GM19467 (cell line): ENCODE results near the gene OR5H14.
"Not testable (repeated sequence)": the region's sequence is repeated elsewhere in the genome, so short reads cannot be mapped to it uniquely, and the experiment has no call there.

Experiments
- ATAC-seq: cut with Tn5 transposase; IDR thresholded peaks from one replicate; pipeline ENCODE4 v1.9.1; 2021; ENCODE audit warnings: mild to moderate bottlenecking, moderate library complexity; ENCODE audit not compliant: unreplicated experiment

Gene OR5H14

DNA sequence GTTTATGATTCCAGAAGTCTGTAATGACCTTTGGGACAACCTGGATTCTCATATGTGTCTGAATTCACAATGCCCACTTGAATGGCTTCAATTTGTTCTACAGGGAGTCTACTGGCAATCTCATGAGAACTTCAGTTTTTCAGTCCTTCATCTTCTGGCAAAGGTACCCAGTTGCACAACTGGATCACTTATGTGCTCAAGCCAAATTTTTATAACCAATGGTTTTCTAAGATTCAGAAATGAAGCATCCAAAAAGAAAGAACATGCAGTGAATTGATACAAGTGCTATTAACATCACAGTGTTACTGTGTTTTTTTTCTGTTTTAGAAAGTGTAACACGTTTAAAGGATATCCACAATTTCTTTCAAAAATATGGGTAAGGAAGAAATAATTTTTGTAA, at the start of gene OR5H14:
Gene OR5H14, plus strand, starts transcription at position 301 of the 400 bp plus-strand sequence. CDS start 1,907 bp downstream, outside the sequence.
- no peak for ATAC-seq

GRCh38 chr3:98099848-98100247, 47.4 kb upstream of the OR5H14 start:
- ATAC-seq = no peak

DNA sequence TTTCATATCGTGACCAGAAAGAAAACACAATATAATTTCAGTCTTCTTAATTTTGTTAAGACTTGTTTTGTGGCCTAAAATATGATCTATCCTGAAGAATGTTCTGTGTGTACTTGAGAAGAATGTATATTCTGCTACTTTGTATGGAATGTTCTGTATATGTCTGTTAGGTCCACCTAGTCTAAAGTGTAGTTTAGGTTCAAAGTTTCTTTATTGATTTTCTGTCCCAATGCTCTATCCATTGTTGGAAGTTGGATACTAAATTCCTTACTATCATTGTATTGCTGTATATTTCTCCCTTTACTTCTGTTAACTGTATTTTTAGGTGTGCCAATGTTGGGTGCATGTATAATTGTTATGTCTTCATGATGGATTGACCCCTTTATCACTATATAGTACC, 39.1 kb upstream of the OR5H14 start:
- ATAC-seq = no peak

- ATAC-seq = no peak
These were observed 37.3 kb upstream of the OR5H14 start for GRCh38 chr3:98109807-98110549.

GRCh38 chr3:98110550-98110908, 36.8 kb upstream of the OR5H14 start:
- no peak for ATAC-seq

DNA sequence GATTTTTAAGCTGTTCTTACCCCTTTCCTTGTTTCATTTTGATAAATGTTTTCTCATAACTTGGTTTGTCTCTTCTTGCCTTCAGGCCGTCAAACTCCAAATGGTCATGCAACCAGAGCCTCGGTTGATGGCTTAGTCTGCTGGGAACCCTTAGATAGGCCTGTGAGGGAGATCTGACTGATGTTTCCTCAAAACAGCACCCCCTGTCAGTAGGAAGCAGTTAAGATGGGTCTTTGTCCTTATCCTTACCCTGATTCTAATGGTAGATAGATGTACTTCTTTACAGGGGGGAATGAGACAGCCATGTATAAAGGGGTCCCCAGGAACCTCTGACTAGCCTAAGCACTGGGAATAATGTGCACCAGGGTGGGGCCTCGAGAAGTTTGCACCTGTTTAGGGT, 33.0 kb upstream of the OR5H14 start:
- ATAC-seq = no peak

- no peak for ATAC-seq
These were observed 31.6 kb upstream of the OR5H14 start for GRCh38 chr3:98115717-98116116.

DNA sequence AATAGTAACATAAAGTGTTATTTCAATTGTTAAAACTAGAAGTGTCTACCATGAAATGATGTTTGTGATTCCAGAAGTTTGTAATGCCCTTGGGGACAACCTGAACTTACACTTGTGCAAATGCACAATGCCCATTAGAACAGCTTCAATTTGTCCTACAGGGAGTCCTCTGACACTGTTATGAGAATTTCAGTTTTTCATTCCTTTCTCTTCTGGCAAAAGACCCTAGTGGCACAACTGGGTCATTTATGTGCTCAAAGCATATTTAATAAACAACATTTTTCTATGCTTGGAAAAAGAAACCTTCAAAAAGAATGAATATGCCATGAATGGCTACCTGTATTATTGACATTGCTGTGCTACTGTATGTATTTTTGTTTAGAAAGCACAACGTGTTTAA, 16.9 kb upstream of the OR5H14 start, which contains the start of gene OR5H1:
Gene OR5H1, plus strand, starts transcription at position 301 of the 400 bp plus-strand sequence. CDS start 1,977 bp downstream, outside the sequence.
- no peak for ATAC-seq

GRCh38 chr3:98136631-98137030, 10.6 kb upstream of the OR5H14 start:
- no peak for ATAC-seq

- not testable (repeated sequence) for ATAC-seq
These were observed 9.3 kb upstream of the OR5H14 start for GRCh38 chr3:98137826-98138557.

DNA sequence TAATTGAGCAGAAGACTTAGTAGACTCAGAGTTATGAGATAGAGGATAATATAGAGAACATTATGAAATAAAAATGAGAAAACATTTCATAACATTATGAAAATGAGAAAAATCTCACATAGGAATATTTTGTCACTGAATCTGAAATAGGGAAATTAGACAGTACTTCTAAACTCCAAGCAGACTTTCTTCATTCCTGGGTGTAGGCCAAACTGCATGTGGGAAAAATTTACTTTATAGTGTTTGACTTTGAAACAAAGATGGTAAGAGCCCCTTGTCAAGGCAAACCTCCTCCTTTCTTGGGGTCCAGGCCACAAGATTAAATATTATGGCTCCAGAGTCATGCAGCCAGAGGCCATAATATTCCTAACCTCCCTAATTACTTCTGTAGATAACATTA, 6.7 kb upstream of the OR5H14 start:
- ATAC-seq = no peak

GRCh38 chr3:98148751-98149150, 1.5 kb downstream of the OR5H14 start:
- no peak for ATAC-seq

DNA sequence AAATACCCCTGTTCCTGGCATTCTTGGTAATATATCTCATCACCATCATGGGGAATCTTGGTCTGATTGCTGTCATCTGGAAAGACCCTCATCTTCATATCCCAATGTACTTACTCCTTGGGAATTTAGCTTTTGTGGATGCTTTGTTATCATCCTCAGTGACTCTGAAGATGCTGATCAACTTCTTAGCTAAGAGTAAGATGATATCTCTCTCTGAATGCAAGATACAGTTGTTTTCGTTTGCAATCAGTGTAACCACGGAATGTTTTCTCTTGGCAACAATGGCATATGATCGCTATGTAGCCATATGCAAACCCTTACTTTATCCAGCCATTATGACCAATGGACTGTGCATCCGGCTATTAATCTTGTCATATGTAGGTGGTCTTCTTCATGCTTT, 2.2 kb downstream of the OR5H14 start:
- ATAC-seq = not testable (repeated sequence)

DNA sequence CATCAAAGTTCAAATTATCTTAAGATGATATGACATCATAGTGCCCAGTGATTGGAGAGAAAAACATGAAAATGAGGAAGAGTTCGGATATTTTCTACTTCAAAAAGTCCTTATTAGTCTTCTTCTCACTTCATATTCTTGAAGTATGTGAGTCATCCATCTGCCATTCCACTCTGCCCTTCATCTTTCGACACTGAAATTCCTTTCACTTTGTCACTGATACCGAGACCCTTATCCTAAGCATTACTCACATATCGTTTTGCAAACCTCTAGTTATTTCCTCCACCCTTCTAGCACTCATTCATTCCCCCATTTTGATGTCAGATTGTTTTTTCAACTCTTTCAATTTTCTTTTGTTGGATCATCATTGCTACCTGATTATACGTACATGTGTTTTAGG, 4.0 kb downstream of the OR5H14 start:
- no peak for ATAC-seq

DNA sequence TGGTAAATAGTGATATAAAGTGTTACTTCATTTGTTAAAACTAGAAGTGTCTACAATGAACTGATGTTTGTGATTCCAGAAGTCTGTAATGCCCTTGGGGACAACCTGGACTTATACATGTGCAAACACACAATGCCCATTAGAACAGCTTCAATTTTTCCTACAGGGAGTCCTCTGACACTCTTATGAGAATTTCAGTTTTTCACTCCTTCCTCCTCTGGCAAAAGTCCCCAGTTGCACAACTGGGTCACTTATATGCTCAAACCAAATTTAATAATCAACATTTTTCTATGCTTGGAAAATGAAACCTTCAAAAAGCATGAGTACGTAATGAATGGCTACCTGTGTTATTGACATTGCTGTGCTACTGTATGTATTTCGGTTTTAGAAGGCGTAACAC, 19.1 kb downstream of the OR5H14 start, which contains the start of gene OR5H15:
Gene OR5H15, plus strand, starts transcription at position 301 of the 400 bp plus-strand sequence. CDS start 2,004 bp downstream, outside the sequence.
- ATAC-seq = no peak

DNA sequence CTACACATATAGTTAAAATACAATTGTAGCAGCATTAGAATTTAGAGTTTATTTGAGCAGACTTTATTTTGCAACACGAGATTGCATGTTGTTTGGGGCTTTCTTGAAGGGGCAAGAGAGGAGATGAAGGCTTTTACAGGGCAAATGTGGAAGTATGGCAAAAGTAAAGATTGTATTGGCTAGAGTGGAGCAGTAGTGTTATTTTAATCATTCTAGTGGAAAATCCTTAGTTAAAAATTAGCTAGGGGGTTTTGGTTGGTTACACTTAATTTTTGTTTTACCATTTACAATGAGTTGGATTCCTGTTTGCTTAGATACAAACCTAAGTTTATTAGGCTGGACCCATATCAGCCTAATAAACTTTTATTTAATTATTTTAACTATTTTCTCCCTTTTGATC, 23.8 kb downstream of the OR5H14 start:
- ATAC-seq = no peak

GRCh38 chr3:98172621-98173020, 25.3 kb downstream of the OR5H14 start:
- no peak for ATAC-seq

GRCh38 chr3:98180319-98180890, 33.1 kb downstream of the OR5H14 start:
- ATAC-seq = no peak

GRCh38 chr3:98182196-98182595, 34.9 kb downstream of the OR5H14 start:
- ATAC-seq = no peak

GRCh38 chr3:98185180-98185579, 37.9 kb downstream of the OR5H14 start:
- no peak for ATAC-seq

- no peak for ATAC-seq
These were observed 41.3 kb downstream of the OR5H14 start for GRCh38 chr3:98188545-98188944.

DNA sequence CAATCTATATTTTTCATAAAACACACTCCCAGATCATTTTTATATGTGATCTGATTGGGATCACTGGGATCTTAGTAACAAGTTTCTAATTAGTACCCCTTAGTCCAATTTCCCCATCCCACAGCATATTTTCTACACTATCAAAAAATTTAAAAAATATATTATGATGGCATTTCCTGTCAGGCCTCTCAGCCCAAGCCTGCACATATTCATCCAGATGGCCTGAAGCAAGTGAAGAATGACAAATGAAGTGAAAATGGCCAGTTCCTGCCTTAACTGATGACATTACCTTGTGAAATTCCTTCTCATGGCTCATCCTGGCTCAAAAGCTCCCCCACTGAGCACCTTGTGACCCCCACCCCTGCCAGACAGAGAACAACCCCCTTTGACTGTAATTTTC, 43.6 kb downstream of the OR5H14 start:
- not testable (repeated sequence) for ATAC-seq
